ENCODE data around the gene ITGB5. TPM values are rescaled to one million over a fixed set of nuclear protein-coding genes. Genes with fewer than 3 reads are reported as not detected.

The ITGB5 gene
- total RNA-seq, 1 experiment from 2014 or later: 77.8 TPM

- Histone ChIP-seq H2AFZ (ENCODE audit: low read depth, low read length, poor library complexity, severe bottlenecking) (no peak overlapping the region), H3K4me2 (ENCODE audit: low read length) (no peak overlapping the region), H3K36me3 (ENCODE audit: control insufficient read depth in 1 of 2, insufficient read depth in 2 of 2, low read length in 2 of 2) (peaks cover 0 to 6% of the 10 kb centered on the region in 2 experiments; a peak in 2 of 4 replicates), H3K9ac (ENCODE audit: low read length) (no peak overlapping the region), H4K20me1 (ENCODE audit: insufficient read depth) (no peaks in the 10 kb centered on the region), H3K27ac (ENCODE audit: low read depth, low read length) (no peak overlapping the region), H3K27me3 (ENCODE audit: insufficient read depth, low read length) (no peaks in the 10 kb centered on the region), H3K9me3 (ENCODE audit: control insufficient read depth in 1 of 2, insufficient read depth in 1 of 2, low read depth in 1 of 2, low read length in 2 of 2) (no peaks in the 10 kb centered on the region), H3K4me1 (ENCODE audit: control insufficient read depth in 1 of 2, insufficient read depth in 2 of 2, low read length in 2 of 2) (no peaks in the 10 kb centered on the region), H3K4me3 (replicated peaks in 1 of 2; ENCODE audit: low read depth in 1 of 2, low read length in 2 of 2) (no peak overlapping the region), H3K9me2 (ENCODE audit: insufficient read depth) (no peaks in the 10 kb centered on the region), H3K79me2 (ENCODE audit: insufficient read depth, low read length) (no peaks in the 10 kb centered on the region)
- intact Hi-C loops (cut with micrococcal nuclease): no loop called here
- no TSS peak for BruUV-seq (replicated peaks)
- ChIA-PET POLR2A (no interaction called here), RAD21 (ENCODE audit: low non-redundant PET in 1 of 2, low total read pairs in 2 of 2, uncharacterized antibody in 2 of 2, unreplicated experiment in 2 of 2) (no interaction called here), CTCF (no interaction called here)
- ATAC-seq (no peak), DNase-seq (ENCODE audit: low read depth, low spot score) (no peak)
- TF ChIP-seq CEBPB (IDR thresholded peaks at IDR 0.05; ENCODE audit: low read depth) (no peak), YY1 (IDR thresholded peaks at IDR 0.05; ENCODE audit: extremely low read depth, insufficient replicate concordance, low read depth, low read length) (no peak), POLR2A (IDR thresholded peaks at IDR 0.05; ENCODE audit: borderline replicate concordance, extremely low read depth, insufficient read depth, insufficient read length) (no peak), ATF3 (IDR thresholded peaks at IDR 0.05) (no peak), MAX (IDR thresholded peaks at IDR 0.05) (no peak)
- TF ChIP-seq, protein P1, sequence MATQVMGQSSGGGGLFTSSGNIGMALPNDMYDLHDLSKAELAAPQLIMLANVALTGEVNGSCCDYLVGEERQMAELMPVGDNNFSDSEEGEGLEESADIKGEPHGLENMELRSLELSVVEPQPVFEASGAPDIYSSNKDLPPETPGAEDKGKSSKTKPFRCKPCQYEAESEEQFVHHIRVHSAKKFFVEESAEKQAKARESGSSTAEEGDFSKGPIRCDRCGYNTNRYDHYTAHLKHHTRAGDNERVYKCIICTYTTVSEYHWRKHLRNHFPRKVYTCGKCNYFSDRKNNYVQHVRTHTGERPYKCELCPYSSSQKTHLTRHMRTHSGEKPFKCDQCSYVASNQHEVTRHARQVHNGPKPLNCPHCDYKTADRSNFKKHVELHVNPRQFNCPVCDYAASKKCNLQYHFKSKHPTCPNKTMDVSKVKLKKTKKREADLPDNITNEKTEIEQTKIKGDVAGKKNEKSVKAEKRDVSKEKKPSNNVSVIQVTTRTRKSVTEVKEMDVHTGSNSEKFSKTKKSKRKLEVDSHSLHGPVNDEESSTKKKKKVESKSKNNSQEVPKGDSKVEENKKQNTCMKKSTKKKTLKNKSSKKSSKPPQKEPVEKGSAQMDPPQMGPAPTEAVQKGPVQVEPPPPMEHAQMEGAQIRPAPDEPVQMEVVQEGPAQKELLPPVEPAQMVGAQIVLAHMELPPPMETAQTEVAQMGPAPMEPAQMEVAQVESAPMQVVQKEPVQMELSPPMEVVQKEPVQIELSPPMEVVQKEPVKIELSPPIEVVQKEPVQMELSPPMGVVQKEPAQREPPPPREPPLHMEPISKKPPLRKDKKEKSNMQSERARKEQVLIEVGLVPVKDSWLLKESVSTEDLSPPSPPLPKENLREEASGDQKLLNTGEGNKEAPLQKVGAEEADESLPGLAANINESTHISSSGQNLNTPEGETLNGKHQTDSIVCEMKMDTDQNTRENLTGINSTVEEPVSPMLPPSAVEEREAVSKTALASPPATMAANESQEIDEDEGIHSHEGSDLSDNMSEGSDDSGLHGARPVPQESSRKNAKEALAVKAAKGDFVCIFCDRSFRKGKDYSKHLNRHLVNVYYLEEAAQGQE (IDR thresholded peaks at IDR 0.05; ENCODE audit: low read depth): no peak
Measured at GRCh38 chr3:124851905-124852304, 35.3 kb downstream of the ITGB5 start.
